K562 (cell line): ENCODE measurements around the gene INSM2. TPM values are rescaled to one million over a fixed set of nuclear protein-coding genes. Genes with fewer than 3 reads are reported as not detected.
A peak's percentile ranks its signal among the peaks of the same experiment; 100 is the strongest.

ENCODE experiments used
- BCL6 ChIP-seq: fragments of 250-450 bp; sonication (Bioruptor Pico); IDR thresholded peaks from 2 replicates; pipeline ENCODE4 v1.4.0; 2020
- CHD4 ChIP-seq: fragments of 200-600 bp; sonication (generic); IDR thresholded peaks from 3 replicates; pipeline ENCODE4 v1.6.1; 2012; ENCODE audit warnings: low read depth, mild to moderate bottlenecking, mixed read lengths, low read length, inconsistent platforms; ENCODE audit not compliant: insufficient read depth, insufficient replicate concordance, poor library complexity, severe bottlenecking
- DMBX1 ChIP-seq: fragments of 250-450 bp; sonication (Bioruptor Pico); IDR thresholded peaks from 2 replicates; pipeline ENCODE4 v1.8.0; 2022; ENCODE audit warnings: inconsistent platforms, mild to moderate bottlenecking, moderate library complexity, borderline replicate concordance
- EP400 ChIP-seq: fragments of 450-650 bp; IDR thresholded peaks from 2 replicates; pipeline ENCODE4 v1.6.1; 2017; ENCODE audit warnings: antibody characterized with exemption, mild to moderate bottlenecking, moderate library complexity
- FOXJ2 ChIP-seq: fragments of 200-800 bp; sonication (Bioruptor generic); IDR thresholded peaks from 2 replicates; pipeline ENCODE4 v1.6.1; 2016; ENCODE audit warnings: missing genetic modification characterization, missing compliant biosample characterization
- FOXK2 ChIP-seq, 2 experiments: fragments of 450-650 bp; IDR thresholded peaks in 1 of 2; conservative IDR thresholded peaks in 1 of 2; 2 replicates each; pipeline ENCODE4 v1.6.1; 2016; ENCODE audit warnings: low read depth in 2 of 2, mild to moderate bottlenecking in 1 of 2
- GTF2A2 ChIP-seq: IDR thresholded peaks from 2 replicates; pipeline ENCODE4 v1.6.1; 2016; ENCODE audit warnings: mild to moderate bottlenecking, missing genetic modification characterization, missing compliant biosample characterization
- IRF1 ChIP-seq: sonication (generic); formaldehyde crosslinking; IDR thresholded peaks from 2 replicates; pipeline ENCODE4 v1.8.0; 2022; ENCODE audit warnings: missing genetic modification reagents, mild to moderate bottlenecking, borderline replicate concordance
- MYNN ChIP-seq, 2 experiments: sonication (generic); formaldehyde crosslinking in 1 of 2; IDR thresholded peaks; 2 replicates each; pipeline versions ENCODE4 v1.5.0 to v1.6.1; 2016 to 2020; ENCODE audit warnings: antibody characterized with exemption in 1 of 2, missing genetic modification reagents in 1 of 2
- NCOA6 ChIP-seq: fragments of 450-650 bp; IDR thresholded peaks from 2 replicates; pipeline ENCODE4 v1.6.1; 2017; ENCODE audit warnings: mild to moderate bottlenecking
- NR4A1 ChIP-seq, 2 experiments: fragments of 250-450 bp in 1 of 2; fragments of 450-650 bp in 1 of 2; sonication (Bioruptor Pico) in 1 of 2; IDR thresholded peaks; 2 replicates each; pipeline versions ENCODE4 v1.4.0 to v1.6.1; 2016 to 2020; ENCODE audit warnings: mild to moderate bottlenecking in 2 of 2, missing compliant biosample characterization in 1 of 2, missing genetic modification characterization in 1 of 2, moderate library complexity in 1 of 2
- PHTF2 ChIP-seq: fragments of 250-450 bp; sonication (Bioruptor Pico); IDR thresholded peaks from 2 replicates; pipeline ENCODE4 v1.5.0; 2021; ENCODE audit warnings: mild to moderate bottlenecking
- PRDM10 ChIP-seq: fragments of 450-650 bp; IDR thresholded peaks from 2 replicates; pipeline ENCODE4 v1.6.1; 2018; ENCODE audit not compliant: partially characterized antibody
- STAT6 ChIP-seq: sonication (generic); formaldehyde crosslinking; IDR thresholded peaks from 2 replicates; pipeline ENCODE4 v1.8.1; 2023; ENCODE audit warnings: mild to moderate bottlenecking, missing genetic modification reagents
- TAF1 ChIP-seq: IDR thresholded peaks from 2 replicates; pipeline ENCODE4 v1.6.1; 2011; ENCODE audit warnings: mild to moderate bottlenecking, low read length, moderate library complexity; ENCODE audit not compliant: insufficient read depth, control insufficient read depth, severe bottlenecking; ENCODE audit errors: extremely low read depth
- ZBTB5 ChIP-seq: fragments of 450-650 bp; IDR thresholded peaks from 2 replicates; pipeline ENCODE4 v1.6.1; 2017; ENCODE audit warnings: antibody characterized with exemption
- ZNF778 ChIP-seq: fragments of 450-650 bp; formaldehyde crosslinking; IDR thresholded peaks from 2 replicates; pipeline ENCODE4 v1.4.0; 2020; ENCODE audit warnings: mild to moderate bottlenecking, moderate library complexity
- polyA plus RNA-seq, 8 experiments: library from polyadenylated mRNA; depleted of rRNA in 4 of 8; stranded (reverse) in 5 of 8; unstranded in 3 of 8; fragments of >200 nt; fragmentation: Nextera tagmentation in 2 of 8; fragmentation: Illumina TruSeq in 1 of 8; extraction: Ambion mirVana in 2 of 8; extraction: Trizol in 1 of 8; gene quantifications; 2 replicates each; pipeline versions ENCODE4 v1.2.1 to v1.2.3, GENCODE V29; 2011 to 2014; ENCODE audit warnings: inconsistent platforms in 1 of 8, missing spikeins in 1 of 8
- total RNA-seq, 7 experiments: library from RNA; depleted of rRNA in 6 of 7; stranded (reverse); fragments of >200 nt in 6 of 7; fragmentation: Illumina TruSeq in 2 of 7; extraction: Trizol in 2 of 7; gene quantifications; 2 replicates each; pipeline versions ENCODE4 v1.2.1 to v1.2.3, GENCODE V29; 2011 to 2021; ENCODE audit warnings: low replicate concordance in 1 of 7

The INSM2 gene
- total and polyA plus RNA-seq, 9 of the 15 experiments (the other 6 are each of a cell fraction or from before 2014, with no cell fraction given) = not detected

- TF ChIP-seq STAT6 (CRISPR knock-in tag) (peak; percentile 96; the same call in 1 of the 2 replicates), NCOA6 (peak; percentile 99), PHTF2 (CRISPR knock-in tag) (no peak), DMBX1 (peak; percentile 95), TAF1 (no peak), MYNN (IDR thresholded peaks at IDR 0.05) (no peak), MYNN (CRISPR knock-in tag; IDR thresholded peaks at IDR 0.05) (peak; percentile 95), EP400 (no peak), GTF2A2 (no peak), PRDM10 (no peak), CHD4 (no peak), BCL6 (CRISPR knock-in tag) (no peak), FOXJ2 (tag) (no peak), FOXK2 (conservative IDR thresholded peaks at IDR 0.05 in 1 of 2, IDR thresholded peaks at IDR 0.05 in 1 of 2; ENCODE audit: low read depth in 2 of 2) (no peak), ZNF778 (CRISPR knock-in tag) (no peak), ZBTB5 (no peak), IRF1 (CRISPR knock-in tag) (peak; percentile 99), NR4A1 (CRISPR knock-in tag; IDR thresholded peaks at IDR 0.05) (no peak), NR4A1 (tag; IDR thresholded peaks at IDR 0.05) (peak; percentile 51; the same call in 1 of the 2 replicates)
These were observed 1.0 kb downstream of the INSM2 start (continued) for GRCh38 chr14:35534873-35535482.
